GM19043 (cell line): Measurements from ENCODE around the gene USP43.
"Not testable (repeated sequence)": the region's sequence is repeated elsewhere in the genome, so short reads cannot be mapped to it uniquely, and the experiment has no call there.

Source experiments
- ATAC-seq: cut with Tn5 transposase; IDR thresholded peaks from one replicate; pipeline ENCODE4 v1.9.1; 2021; ENCODE audit warnings: low read depth; ENCODE audit not compliant: unreplicated experiment

The USP43 gene

GRCh38 chr17:9644910-9645751 is at the start of gene USP43:
USP43 (plus strand) TSS chr17:9645517; CDS start chr17:9645633, 116 bp downstream.
- ATAC-seq = no peak

- ATAC-seq = not testable (repeated sequence)
Observed at GRCh38 chr17:9597638-9598037, 47.7 kb upstream of the USP43 start.

- no peak for ATAC-seq
Observed at GRCh38 chr17:9598661-9599060, 46.7 kb upstream of the USP43 start.

- ATAC-seq = not testable (repeated sequence)
Observed at GRCh38 chr17:9604583-9604982, 40.7 kb upstream of the USP43 start.

- ATAC-seq = no peak
Observed at GRCh38 chr17:9606453-9606852, 38.9 kb upstream of the USP43 start.

GRCh38 chr17:9607058-9607457 is 38.3 kb upstream of the USP43 start:
- not testable (repeated sequence) for ATAC-seq

- ATAC-seq = no peak
Observed at GRCh38 chr17:9611557-9611956, 33.8 kb upstream of the USP43 start.

GRCh38 chr17:9612006-9612405 is 33.3 kb upstream of the USP43 start:
- ATAC-seq = no peak

- no peak for ATAC-seq
Observed at GRCh38 chr17:9615486-9615885, 29.8 kb upstream of the USP43 start.

- no peak for ATAC-seq
Observed at GRCh38 chr17:9622961-9623360, 22.4 kb upstream of the USP43 start.

- no peak for ATAC-seq
Observed at GRCh38 chr17:9628509-9628908, 16.8 kb upstream of the USP43 start.

GRCh38 chr17:9632741-9633140 is 12.6 kb upstream of the USP43 start:
- ATAC-seq = no peak

GRCh38 chr17:9635340-9635739 is 10.0 kb upstream of the USP43 start:
- no peak for ATAC-seq

- no peak for ATAC-seq
Observed at GRCh38 chr17:9636501-9636900, 8.8 kb upstream of the USP43 start.

GRCh38 chr17:9640388-9640787 is 4.9 kb upstream of the USP43 start:
- not testable (repeated sequence) for ATAC-seq

GRCh38 chr17:9643611-9644010 is 1.7 kb upstream of the USP43 start:
- no peak for ATAC-seq

- no peak for ATAC-seq
Observed at GRCh38 chr17:9645851-9646545, 681 bp downstream of the USP43 start.

GRCh38 chr17:9646546-9646885 is 1.2 kb downstream of the USP43 start:
- no peak for ATAC-seq

- no peak for ATAC-seq
Observed at GRCh38 chr17:9647014-9647413, 1.7 kb downstream of the USP43 start.

- ATAC-seq = no peak
Observed at GRCh38 chr17:9648521-9649110, 3.3 kb downstream of the USP43 start.

- no peak for ATAC-seq
Observed at GRCh38 chr17:9658593-9659211, 13.4 kb downstream of the USP43 start.
